ENCODE data around the gene DOCK4.
"Not testable (repeated sequence)": the region's sequence is repeated elsewhere in the genome, so short reads cannot be mapped to it uniquely, and the experiment has no call there.

DOCK4 gene

DNA sequence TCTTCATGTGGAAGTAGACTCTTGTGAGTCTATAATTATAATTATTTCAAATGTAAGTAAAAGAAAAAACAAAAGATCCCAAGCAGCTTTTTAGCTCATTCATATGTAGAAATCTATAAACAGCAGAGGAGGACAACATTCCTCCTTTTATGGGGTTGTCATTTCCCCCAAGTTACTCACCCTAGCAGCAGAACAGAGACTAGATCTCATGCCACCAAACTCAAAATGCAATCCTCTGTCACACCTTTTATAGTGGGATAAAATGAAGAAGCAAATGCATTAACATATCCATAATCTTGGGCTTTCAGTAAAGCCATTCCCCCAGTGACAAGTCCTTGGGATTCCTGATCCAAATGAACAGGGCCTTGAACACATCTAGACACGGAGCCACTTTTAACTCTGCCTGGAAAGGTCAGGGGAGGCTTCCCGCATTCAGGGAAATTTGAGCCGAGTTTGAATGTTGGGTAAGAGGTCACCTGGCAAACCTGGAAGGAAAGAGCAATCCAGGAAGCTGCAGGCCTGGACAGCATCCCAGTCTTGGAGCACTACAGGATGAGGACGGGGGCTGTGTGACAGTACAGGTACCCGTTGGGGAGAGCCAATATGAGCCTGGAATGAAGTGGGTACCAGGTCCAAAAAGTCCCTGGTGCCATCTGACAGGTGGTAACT lies 76.4 kb downstream of the DOCK4 start:
- Histone ChIP-seq H4K20me1 (ENCODE audit: insufficient read depth) (no peaks in the 10 kb centered on the region), H3K9ac (no peak overlapping the region), H3K4me2 (no peak overlapping the region), H3K4me1 (ENCODE audit: low read depth, poor library complexity, severe bottlenecking) (no peaks in the 10 kb centered on the region), H2AFZ (ENCODE audit: low read depth) (no peak overlapping the region), H3K4me3 (IDR thresholded peaks at IDR 0.05; ENCODE audit: insufficient read depth, low read depth, low read length) (no peak overlapping the region), H3K27me3 (ENCODE audit: insufficient read depth, low read depth) (no peaks in the 10 kb centered on the region), H3K79me2 (ENCODE audit: insufficient read depth, low read depth) (no peaks in the 10 kb centered on the region), H3K27ac (no peak overlapping the region), H3K36me3 (ENCODE audit: insufficient read depth) (no peaks in the 10 kb centered on the region)
- TF ChIP-seq, protein P1, sequence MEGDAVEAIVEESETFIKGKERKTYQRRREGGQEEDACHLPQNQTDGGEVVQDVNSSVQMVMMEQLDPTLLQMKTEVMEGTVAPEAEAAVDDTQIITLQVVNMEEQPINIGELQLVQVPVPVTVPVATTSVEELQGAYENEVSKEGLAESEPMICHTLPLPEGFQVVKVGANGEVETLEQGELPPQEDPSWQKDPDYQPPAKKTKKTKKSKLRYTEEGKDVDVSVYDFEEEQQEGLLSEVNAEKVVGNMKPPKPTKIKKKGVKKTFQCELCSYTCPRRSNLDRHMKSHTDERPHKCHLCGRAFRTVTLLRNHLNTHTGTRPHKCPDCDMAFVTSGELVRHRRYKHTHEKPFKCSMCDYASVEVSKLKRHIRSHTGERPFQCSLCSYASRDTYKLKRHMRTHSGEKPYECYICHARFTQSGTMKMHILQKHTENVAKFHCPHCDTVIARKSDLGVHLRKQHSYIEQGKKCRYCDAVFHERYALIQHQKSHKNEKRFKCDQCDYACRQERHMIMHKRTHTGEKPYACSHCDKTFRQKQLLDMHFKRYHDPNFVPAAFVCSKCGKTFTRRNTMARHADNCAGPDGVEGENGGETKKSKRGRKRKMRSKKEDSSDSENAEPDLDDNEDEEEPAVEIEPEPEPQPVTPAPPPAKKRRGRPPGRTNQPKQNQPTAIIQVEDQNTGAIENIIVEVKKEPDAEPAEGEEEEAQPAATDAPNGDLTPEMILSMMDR (conservative IDR thresholded peaks at IDR 0.05; ENCODE audit: low read depth, low read length): no peak

DNA sequence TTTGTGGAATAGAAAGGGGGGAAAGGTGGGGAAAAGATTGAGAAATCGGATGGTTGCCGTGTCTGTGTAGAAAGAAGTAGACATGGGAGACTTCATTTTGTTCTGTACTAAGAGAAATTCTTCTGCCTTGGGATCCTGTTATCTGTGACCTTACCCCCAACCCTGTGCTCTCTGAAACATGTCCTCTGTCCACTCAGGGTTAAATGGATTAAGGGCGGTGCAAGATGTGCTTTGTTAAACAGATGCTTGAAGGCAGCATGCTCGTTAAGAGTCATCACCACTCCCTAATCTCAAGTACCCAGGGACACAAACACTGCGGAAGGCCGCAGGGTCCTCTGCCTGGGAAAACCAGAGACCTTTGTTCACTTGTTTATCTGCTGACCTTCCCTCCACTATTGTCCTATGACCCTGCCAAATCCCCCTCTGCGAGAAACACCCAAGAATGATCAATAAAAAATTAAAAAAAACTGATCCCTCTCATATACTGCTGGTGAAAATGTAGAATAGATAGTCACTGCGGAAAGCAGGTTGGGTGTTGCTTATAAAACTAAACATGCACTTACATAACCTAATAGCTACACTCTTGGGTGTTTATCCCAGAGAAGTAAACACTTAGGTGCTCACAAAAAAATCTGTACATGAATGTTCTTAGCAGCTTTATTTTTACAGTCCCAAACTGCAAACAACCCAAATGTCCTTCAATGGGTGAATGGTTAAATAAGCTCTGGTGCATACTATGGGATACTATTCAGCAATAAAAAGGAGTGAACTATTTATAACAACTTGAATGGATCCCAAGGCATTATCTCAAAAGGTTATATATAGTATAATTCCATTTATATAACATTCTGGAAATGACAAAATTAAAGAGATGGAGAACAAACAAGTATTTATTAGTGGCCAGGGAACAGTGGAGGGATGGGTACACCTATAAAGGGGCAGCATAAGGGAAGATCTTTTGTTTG lies 77.5 kb downstream of the DOCK4 start:
- not testable (repeated sequence) for H3K79me2 ChIP-seq (ENCODE audit: insufficient read depth, low read depth)

DNA sequence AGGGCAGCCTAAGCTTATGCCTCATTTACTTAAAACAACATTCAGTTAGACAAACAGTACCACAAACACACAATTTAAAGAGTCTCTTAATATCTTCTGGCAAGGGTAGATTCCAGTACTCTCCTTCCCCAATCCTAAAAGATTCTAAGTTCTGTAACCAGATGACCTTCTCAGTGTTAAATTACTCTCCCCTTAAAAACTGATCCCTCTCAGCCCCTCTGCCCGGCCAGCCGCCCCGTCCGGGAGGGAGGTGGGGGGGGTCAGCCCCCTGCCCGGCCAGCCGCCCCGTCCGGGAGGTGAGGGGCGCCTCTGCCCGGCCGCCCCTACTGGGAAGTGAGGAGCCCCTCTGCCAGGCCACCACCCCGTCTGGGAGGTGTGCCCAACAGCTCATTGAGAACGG lies 78.2 kb downstream of the DOCK4 start:
- not testable (repeated sequence) for H3K27ac ChIP-seq; H3K79me2 ChIP-seq (ENCODE audit: insufficient read depth, low read depth); H2AFZ ChIP-seq (ENCODE audit: low read depth); H4K20me1 ChIP-seq (ENCODE audit: insufficient read depth); H3K36me3 ChIP-seq (ENCODE audit: insufficient read depth); H3K27me3 ChIP-seq (ENCODE audit: insufficient read depth, low read depth); H3K4me3 ChIP-seq (IDR thresholded peaks at IDR 0.05; ENCODE audit: insufficient read depth, low read depth, low read length); H3K4me2 ChIP-seq; H3K4me1 ChIP-seq (ENCODE audit: low read depth, poor library complexity, severe bottlenecking); H3K9ac ChIP-seq

More for the DNA sequence above, 77.5 kb downstream of the DOCK4 start:
- H3K4me1 ChIP-seq (ENCODE audit: low read depth, poor library complexity, severe bottlenecking); H2AFZ ChIP-seq (ENCODE audit: low read depth); H3K4me2 ChIP-seq; H3K9ac ChIP-seq; H3K36me3 ChIP-seq (ENCODE audit: insufficient read depth); H4K20me1 ChIP-seq (ENCODE audit: insufficient read depth); H3K27me3 ChIP-seq (ENCODE audit: insufficient read depth, low read depth); H3K4me3 ChIP-seq (IDR thresholded peaks at IDR 0.05; ENCODE audit: insufficient read depth, low read depth, low read length); H3K27ac ChIP-seq: not testable (repeated sequence)

DNA sequence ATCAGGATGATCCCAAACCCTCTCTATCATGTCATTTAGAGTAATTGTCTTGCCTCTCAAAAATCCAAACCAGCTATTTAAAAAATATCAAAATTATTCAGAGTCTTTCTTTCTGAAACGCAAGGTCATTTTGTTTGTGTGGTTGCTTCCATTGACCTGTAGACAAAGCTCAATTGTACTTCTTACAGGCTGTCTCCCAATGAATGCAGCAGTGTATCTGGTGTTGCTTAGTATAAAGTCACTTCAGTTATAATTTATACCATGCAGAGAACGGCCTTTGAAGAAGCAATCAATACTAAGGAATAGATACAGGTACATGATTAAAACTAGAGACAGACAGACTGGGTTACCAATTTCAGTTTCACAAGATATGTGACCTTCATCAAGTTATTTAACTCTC lies 80.9 kb downstream of the DOCK4 start:
- Histone ChIP-seq H4K20me1 (ENCODE audit: insufficient read depth) (no peaks in the 10 kb centered on the region), H3K27ac (no peak overlapping the region), H2AFZ (ENCODE audit: low read depth) (no peak overlapping the region), H3K4me1 (ENCODE audit: low read depth, poor library complexity, severe bottlenecking) (peaks cover 11% of the 10 kb centered on the region), H3K36me3 (ENCODE audit: insufficient read depth) (no peaks in the 10 kb centered on the region), H3K4me3 (IDR thresholded peaks at IDR 0.05; ENCODE audit: insufficient read depth, low read depth, low read length) (no peak overlapping the region), H3K79me2 (ENCODE audit: insufficient read depth, low read depth) (no peaks in the 10 kb centered on the region), H3K9ac (no peak overlapping the region), H3K27me3 (ENCODE audit: insufficient read depth, low read depth) (no peaks in the 10 kb centered on the region), H3K4me2 (no peak overlapping the region)
- TF ChIP-seq, protein P1 (conservative IDR thresholded peaks at IDR 0.05; ENCODE audit: low read depth, low read length): no peak

DNA sequence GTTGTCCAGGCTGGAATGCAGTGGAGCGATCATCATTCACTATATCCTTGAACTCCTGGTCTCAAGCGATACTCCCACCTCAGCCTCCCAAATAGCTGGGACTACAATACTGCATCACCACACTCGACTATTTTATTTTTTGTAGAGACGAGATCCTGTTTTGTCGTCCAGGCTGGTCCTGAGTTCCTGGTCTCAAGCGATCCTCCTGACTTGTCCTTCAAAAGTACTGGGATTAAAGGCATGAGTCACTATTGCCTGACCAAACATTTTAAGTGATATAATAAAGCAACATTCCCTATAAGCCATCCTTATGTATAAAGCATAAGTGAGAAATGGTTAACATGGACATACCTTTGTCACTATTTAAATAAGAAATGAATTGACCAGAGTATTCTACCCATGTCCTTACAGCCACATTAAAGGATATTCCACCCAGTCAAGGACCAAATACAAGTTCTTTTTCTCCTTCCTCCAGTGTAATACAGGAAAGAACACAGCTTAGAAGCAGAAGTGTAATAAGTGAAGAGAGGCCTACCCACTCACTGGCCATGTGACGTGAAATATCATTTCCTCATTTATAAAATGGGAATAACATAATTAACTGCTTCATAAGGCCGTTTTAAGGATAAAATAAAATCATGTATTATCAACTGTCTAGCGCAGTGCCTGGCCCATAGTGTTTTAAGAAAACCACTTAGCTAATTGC lies 82.0 kb downstream of the DOCK4 start:
- Histone ChIP-seq H3K27me3 (ENCODE audit: insufficient read depth, low read depth) (no peaks in the 10 kb centered on the region), H3K9ac (no peak overlapping the region), H3K79me2 (ENCODE audit: insufficient read depth, low read depth) (no peaks in the 10 kb centered on the region), H3K4me1 (ENCODE audit: low read depth, poor library complexity, severe bottlenecking) (peaks cover 11% of the 10 kb centered on the region), H3K27ac (no peak overlapping the region), H3K36me3 (ENCODE audit: insufficient read depth) (no peaks in the 10 kb centered on the region), H4K20me1 (ENCODE audit: insufficient read depth) (no peaks in the 10 kb centered on the region), H2AFZ (ENCODE audit: low read depth) (no peak overlapping the region), H3K4me2 (no peak overlapping the region), H3K4me3 (IDR thresholded peaks at IDR 0.05; ENCODE audit: insufficient read depth, low read depth, low read length) (no peak overlapping the region)
- TF ChIP-seq, protein P1 (conservative IDR thresholded peaks at IDR 0.05; ENCODE audit: low read depth, low read length): no peak

Measured in KMS-11 (cell line).